ENCODE data around the gene CAMK4.

- no peak for TF ChIP-seq CBFB (CRISPR knock-in tag; IDR thresholded peaks at IDR 0.05; ENCODE audit: low read depth)
- no peak for TF ChIP-seq CTCF (IDR thresholded peaks at IDR 0.05)
- no peak for TF ChIP-seq ELF4 (CRISPR knock-in tag; IDR thresholded peaks at IDR 0.05; ENCODE audit: low read depth)
- TF ChIP-seq CREM (CRISPR knock-in tag; IDR thresholded peaks at IDR 0.05), result no peak
- TF ChIP-seq MAX (CRISPR knock-in tag; IDR thresholded peaks at IDR 0.05), result no peak
- TF ChIP-seq ZNF232 (CRISPR knock-in tag; IDR thresholded peaks at IDR 0.05), result no peak
- no peak for TF ChIP-seq ZNF416 (CRISPR knock-in tag; IDR thresholded peaks at IDR 0.05)
- TF ChIP-seq CREB1 (CRISPR knock-in tag; IDR thresholded peaks at IDR 0.05), result no peak
- TF ChIP-seq USF1 (CRISPR knock-in tag; IDR thresholded peaks at IDR 0.05), result no peak
- no peak for TF ChIP-seq ESRRA (CRISPR knock-in tag; IDR thresholded peaks at IDR 0.05; ENCODE audit: borderline replicate concordance)
- no peak for TF ChIP-seq RORB (CRISPR knock-in tag; IDR thresholded peaks at IDR 0.05)
- no peak for TF ChIP-seq ATF2 (CRISPR knock-in tag; IDR thresholded peaks at IDR 0.05; ENCODE audit: borderline replicate concordance, low read depth)
Observed at GRCh38 chr5:111271885-111272284, 47.7 kb downstream of the CAMK4 start.
